Neuronal stem cell (in vitro differentiated cells): ENCODE results near the gene LRRC23.

Experiments used
- DNase-seq: peaks from one replicate; pipeline ENCODE4 v3.0.0-alpha.2; 2013; ENCODE audit warnings: low spot score
- H2AFZ ChIP-seq: one replicate; pipeline ENCODE4 v1.6.1; 2013; ENCODE audit warnings: mild to moderate bottlenecking, low read length, inconsistent platforms
- H2AK5ac ChIP-seq: 2 replicates; pipeline ENCODE4 v1.6.1; 2013; ENCODE audit warnings: low read depth, mild to moderate bottlenecking, inconsistent platforms, low read length, moderate library complexity, mixed read lengths
- H2BK120ac ChIP-seq: 2 replicates; pipeline ENCODE4 v1.6.1; 2013; ENCODE audit warnings: low read depth, mild to moderate bottlenecking, inconsistent platforms, low read length, moderate library complexity, mixed read lengths
- H2BK12ac ChIP-seq: one replicate; pipeline ENCODE4 v1.6.1; 2013; ENCODE audit warnings: low read length, inconsistent platforms
- H2BK15ac ChIP-seq: 2 replicates; pipeline ENCODE4 v1.6.1; 2013; ENCODE audit warnings: mild to moderate bottlenecking, low read length, inconsistent platforms, mixed read lengths
- H2BK5ac ChIP-seq: one replicate; pipeline ENCODE4 v1.6.1; 2013; ENCODE audit warnings: inconsistent platforms, mild to moderate bottlenecking, low read length, moderate library complexity
- H3K14ac ChIP-seq: one replicate; pipeline ENCODE4 v1.6.1; 2013; ENCODE audit warnings: low read length, inconsistent platforms
- H3K18ac ChIP-seq: 2 replicates; pipeline ENCODE4 v1.6.1; 2013; ENCODE audit warnings: low read length, inconsistent platforms
- H3K23ac ChIP-seq: 2 replicates; pipeline ENCODE4 v1.6.1; 2013; ENCODE audit warnings: low read depth, mild to moderate bottlenecking, mixed read lengths, low read length, inconsistent platforms; ENCODE audit not compliant: poor library complexity
- H3K27ac ChIP-seq: replicated peaks from 3 replicates; pipeline ENCODE4 v1.5.1; 2013; ENCODE audit warnings: low read length, inconsistent platforms
- H3K27me3 ChIP-seq, 3 experiments: 2 replicates each; pipeline ENCODE4 v1.6.1; 2013; ENCODE audit warnings: low read length in 3 of 3, mild to moderate bottlenecking in 2 of 3, inconsistent platforms in 1 of 3, low read depth in 1 of 3, mixed read lengths in 1 of 3, moderate library complexity in 1 of 3; ENCODE audit not compliant: control insufficient read depth in 3 of 3, insufficient read depth in 3 of 3
- H3K36me3 ChIP-seq, 2 donors: replicated peaks in 1 of 2; 2 replicates each; pipeline ENCODE4 v1.6.1; 2013; ENCODE audit warnings: low read length in 2 of 2; ENCODE audit not compliant: control insufficient read depth in 2 of 2, insufficient read depth in 2 of 2
- H3K4ac ChIP-seq: 2 replicates; pipeline ENCODE4 v1.6.1; 2013; ENCODE audit warnings: inconsistent platforms, mild to moderate bottlenecking, low read length, moderate library complexity
- H3K4me1 ChIP-seq, 2 donors: 1 replicate in 1 of 2; 2 replicates in 1 of 2; pipeline ENCODE4 v1.6.1; 2013; ENCODE audit warnings: low read length in 2 of 2, low read depth in 1 of 2; ENCODE audit not compliant: control insufficient read depth in 2 of 2, insufficient read depth in 1 of 2
- H3K4me2 ChIP-seq: one replicate; pipeline ENCODE4 v1.6.1; 2013; ENCODE audit warnings: mild to moderate bottlenecking, low read length, inconsistent platforms; ENCODE audit not compliant: insufficient read depth, poor library complexity, severe bottlenecking
- H3K4me3 ChIP-seq, 2 donors: 2 replicates each; pipeline ENCODE4 v1.5.1; 2013; ENCODE audit warnings: low read length in 2 of 2, mild to moderate bottlenecking in 2 of 2, inconsistent platforms in 1 of 2, moderate library complexity in 1 of 2
- H3K79me1 ChIP-seq: one replicate; pipeline ENCODE4 v1.6.1; 2013; ENCODE audit warnings: low read depth, mild to moderate bottlenecking, inconsistent platforms, low read length, moderate library complexity
- H3K9ac ChIP-seq: one replicate; pipeline ENCODE4 v1.6.1; 2013; ENCODE audit warnings: mild to moderate bottlenecking, low read depth, low read length, inconsistent platforms; ENCODE audit not compliant: poor library complexity
- H3K9me3 ChIP-seq, 2 donors: replicated peaks in 1 of 2; 2 replicates each; pipeline versions ENCODE3 to v1.6.1; 2013; ENCODE audit warnings: low read length in 2 of 2, mild to moderate bottlenecking in 2 of 2, inconsistent platforms in 1 of 2, low read depth in 1 of 2, mixed read lengths in 1 of 2, moderate library complexity in 1 of 2; ENCODE audit not compliant: control insufficient read depth in 2 of 2, insufficient read depth in 1 of 2
- H4K8ac ChIP-seq: one replicate; pipeline ENCODE4 v1.6.1; 2013; ENCODE audit warnings: low read depth, mild to moderate bottlenecking, inconsistent platforms, low read length, moderate library complexity
- H4K91ac ChIP-seq: one replicate; pipeline ENCODE4 v1.6.1; 2013; ENCODE audit warnings: low read length, low read depth, mild to moderate bottlenecking, inconsistent platforms; ENCODE audit not compliant: poor library complexity
- WGBS, 2 donors: extraction: QIAGEN DNeasy Blood & Tissue Kit; methylation state at CpG; one replicate each; pipeline ENCODE4 v1.1.7; 2013; ENCODE audit warnings: missing lambda C conversion rate in 2 of 2, mixed read lengths in 1 of 2; ENCODE audit not compliant: insufficient read length in 2 of 2, insufficient replicate concordance in 1 of 2; ENCODE audit errors: extremely low coverage in 2 of 2; 5-methylcytosine and 5-hydroxymethylcytosine counted together

The LRRC23 gene

GRCh38 chr12:6950401-6950801, 45.8 kb downstream of the LRRC23 start:
- Histone ChIP-seq H3K4me2 (no peak overlapping the region), H3K14ac (no peak overlapping the region), H3K4me1 (peaks cover 10 to 19% of the 10 kb centered on the region in 2 donors), H3K36me3 (peaks cover under 1 to 18% of the 10 kb centered on the region in 2 donors), H3K9me3 (no peaks in the 10 kb centered on the region), H4K91ac (no peak overlapping the region), H3K79me1 (no peaks in the 10 kb centered on the region), H2BK120ac (no peak overlapping the region), H3K4me3 (no peak overlapping the region), H2AFZ (no peak overlapping the region), H3K27me3 (no peaks in the 10 kb centered on the region), H2BK5ac (no peak overlapping the region), H3K4ac (no peak overlapping the region), H3K9ac (no peak overlapping the region), H2AK5ac (no peak overlapping the region), H3K18ac (no peak overlapping the region), H2BK12ac (no peak overlapping the region), H4K8ac (no peak overlapping the region), H2BK15ac (no peak overlapping the region), H3K27ac (no peak overlapping the region), H3K23ac (no peak overlapping the region)
- no CpG with 5 or more reads among the region's 1 CpG for WGBS, 2 donors
- no peak for DNase-seq

- H4K8ac ChIP-seq, result peak within 1 kb of the TSS; percentile 23
- DNase-seq, result no peak
- H3K36me3 ChIP-seq, result peaks cover 0 to 12% of the 10 kb centered on the region in 2 donors
- H2AFZ ChIP-seq, result peak within 1 kb of the TSS; percentile 80
- H3K14ac ChIP-seq, result peak within 1 kb of the TSS; percentile 58
- no peaks in the 10 kb centered on the region for H3K79me1 ChIP-seq
- peak within 1 kb of the TSS; percentile 69 for H3K23ac ChIP-seq
- no peak within 1 kb of the TSS for H3K27ac ChIP-seq
- H3K18ac ChIP-seq, result peak within 1 kb of the TSS; percentile 63
- no peaks in the 10 kb centered on the region for H3K27me3 ChIP-seq
- no peak within 1 kb of the TSS for H3K4me2 ChIP-seq
- H3K4me3 ChIP-seq, result no peak within 1 kb of the TSS
- peak within 1 kb of the TSS; percentile 59 for H4K91ac ChIP-seq
- no peaks in the 10 kb centered on the region for H3K9me3 ChIP-seq
- no peak within 1 kb of the TSS for H2BK120ac ChIP-seq
- no CpG with 5 or more reads among the region's 25 CpGs for WGBS, 2 donors
- peak within 1 kb of the TSS; percentile 45 for H3K9ac ChIP-seq
- no peak within 1 kb of the TSS for H2BK12ac ChIP-seq
- peak within 1 kb of the TSS; percentile 45 for H2BK5ac ChIP-seq
- peaks cover 7 to 19% of the 10 kb centered on the region in 2 donors for H3K4me1 ChIP-seq
- no peak within 1 kb of the TSS for H3K4ac ChIP-seq
- peak within 1 kb of the TSS; percentile 76 for H2AK5ac ChIP-seq
- peak within 1 kb of the TSS; percentile 28 for H2BK15ac ChIP-seq
Observed at GRCh38 chr12:6950811-6951540, 46.4 kb downstream of the LRRC23 start, which contains the start of gene PTPN6. Gene PTPN6, plus strand, starts transcription at chr12:6951356. Its CDS starts 157 bp downstream, at chr12:6951513.

GRCh38 chr12:6951551-6952120, 47.0 kb downstream of the LRRC23 start:
- peak overlapping the region; percentile 59 for H4K91ac ChIP-seq
- peak overlapping the region; percentile 58 for H3K14ac ChIP-seq
- no peak overlapping the region for H2BK12ac ChIP-seq
- no CpG with 5 or more reads among the region's 20 CpGs for WGBS, 2 donors
- peaks cover 0 to 7% of the 10 kb centered on the region in 2 donors for H3K36me3 ChIP-seq
- no peaks in the 10 kb centered on the region for H3K27me3 ChIP-seq
- peaks cover 4 to 19% of the 10 kb centered on the region in 2 donors for H3K4me1 ChIP-seq
- no peak overlapping the region for H3K9ac ChIP-seq
- H3K9me3 ChIP-seq, result no peaks in the 10 kb centered on the region
- peak overlapping the region; percentile 28 for H2BK15ac ChIP-seq
- no peak overlapping the region for H2BK120ac ChIP-seq
- no peak overlapping the region for H3K4me2 ChIP-seq
- H3K18ac ChIP-seq, result peak overlapping the region; percentile 60
- H3K23ac ChIP-seq, result peak overlapping the region; percentile 69
- H3K4ac ChIP-seq, result no peak overlapping the region
- no peak for DNase-seq
- H3K4me3 ChIP-seq, result no peak overlapping the region
- no peaks in the 10 kb centered on the region for H3K79me1 ChIP-seq
- H4K8ac ChIP-seq, result no peak overlapping the region
- H2AFZ ChIP-seq, result peak overlapping the region; percentile 80
- H2BK5ac ChIP-seq, result peak overlapping the region; percentile 45
- H3K27ac ChIP-seq, result no peak overlapping the region
- H2AK5ac ChIP-seq, result peak overlapping the region; percentile 76

GRCh38 chr12:6952121-6952862, 47.7 kb downstream of the LRRC23 start:
- Histone ChIP-seq H3K79me1 (no peaks in the 10 kb centered on the region), H3K27ac (no peak overlapping the region), H3K18ac (peak overlapping the region; percentile 63), H2BK120ac (no peak overlapping the region), H2BK12ac (no peak overlapping the region), H4K91ac (peak overlapping the region; percentile 41), H3K4me3 (no peak overlapping the region), H3K4ac (no peak overlapping the region), H3K4me2 (no peak overlapping the region), H3K14ac (no peak overlapping the region), H3K36me3 (peaks cover 0 to under 1% of the 10 kb centered on the region in 2 donors), H2BK15ac (no peak overlapping the region), H3K23ac (no peak overlapping the region), H3K27me3 (no peaks in the 10 kb centered on the region), H2AK5ac (peak overlapping the region; percentile 76), H3K9ac (no peak overlapping the region), H3K9me3 (no peaks in the 10 kb centered on the region), H3K4me1 (peaks cover 2 to 19% of the 10 kb centered on the region in 2 donors), H2AFZ (peak overlapping the region; percentile 80), H4K8ac (peak overlapping the region; percentile 23), H2BK5ac (peak overlapping the region; percentile 32)
- WGBS, 2 donors, result no CpG with 5 or more reads among the region's 22 CpGs
- DNase-seq, result no peak
